Measurements from ENCODE around the gene RAB31.

DNA sequence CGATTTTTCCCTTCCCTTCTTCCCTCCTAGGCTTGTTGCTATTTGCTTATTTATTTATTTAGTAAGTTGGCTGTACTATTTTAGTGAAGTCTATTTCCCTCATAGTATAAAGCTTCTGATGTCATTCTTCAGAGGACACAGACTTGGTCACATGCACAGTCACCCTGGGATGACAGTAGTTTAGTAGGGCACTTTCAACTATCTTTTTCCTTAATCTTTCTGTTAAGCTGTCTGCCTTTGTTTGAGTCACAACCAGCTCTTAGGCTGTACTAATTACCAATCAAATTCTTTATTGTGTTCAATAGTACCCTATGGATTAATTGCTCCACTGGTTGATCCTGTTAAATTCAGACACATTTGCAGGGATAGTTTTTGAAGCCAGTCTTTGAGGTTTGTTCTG lies 26.9 kb upstream of the RAB31 start:
- TF ChIP-seq, protein P1, sequence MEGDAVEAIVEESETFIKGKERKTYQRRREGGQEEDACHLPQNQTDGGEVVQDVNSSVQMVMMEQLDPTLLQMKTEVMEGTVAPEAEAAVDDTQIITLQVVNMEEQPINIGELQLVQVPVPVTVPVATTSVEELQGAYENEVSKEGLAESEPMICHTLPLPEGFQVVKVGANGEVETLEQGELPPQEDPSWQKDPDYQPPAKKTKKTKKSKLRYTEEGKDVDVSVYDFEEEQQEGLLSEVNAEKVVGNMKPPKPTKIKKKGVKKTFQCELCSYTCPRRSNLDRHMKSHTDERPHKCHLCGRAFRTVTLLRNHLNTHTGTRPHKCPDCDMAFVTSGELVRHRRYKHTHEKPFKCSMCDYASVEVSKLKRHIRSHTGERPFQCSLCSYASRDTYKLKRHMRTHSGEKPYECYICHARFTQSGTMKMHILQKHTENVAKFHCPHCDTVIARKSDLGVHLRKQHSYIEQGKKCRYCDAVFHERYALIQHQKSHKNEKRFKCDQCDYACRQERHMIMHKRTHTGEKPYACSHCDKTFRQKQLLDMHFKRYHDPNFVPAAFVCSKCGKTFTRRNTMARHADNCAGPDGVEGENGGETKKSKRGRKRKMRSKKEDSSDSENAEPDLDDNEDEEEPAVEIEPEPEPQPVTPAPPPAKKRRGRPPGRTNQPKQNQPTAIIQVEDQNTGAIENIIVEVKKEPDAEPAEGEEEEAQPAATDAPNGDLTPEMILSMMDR (optimal IDR thresholded peaks at IDR 0.05 in 1 of 3, IDR thresholded peaks at IDR 0.05 in 1 of 3, conservative IDR thresholded peaks at IDR 0.05 in 1 of 3; ENCODE audit: extremely low read depth in 1 of 3, insufficient read depth in 2 of 3, low read length in 3 of 3), result no peak
- no peak for TF ChIP-seq EZH2 (IDR thresholded peaks at IDR 0.05; ENCODE audit: low read length)

All from keratinocyte (primary cell).